GM23338 (cell line): ENCODE results near the gene PCSK5. TPM values are rescaled to one million over a fixed set of nuclear protein-coding genes. Genes with fewer than 3 reads are reported as not detected.

Source experiments
- ATAC-seq: fragments of 200-7000 bp; cut with Tn5 transposase; 3 replicates; pipeline ENCODE4 v1.9.1; 2020
- DNase-seq: peaks from one replicate; pipeline ENCODE4 v3.0.0-alpha.2; 2015; ENCODE audit warnings: low spot score
- H2AFZ ChIP-seq: fragments of 200-600 bp; sonication (generic); 2 replicates; pipeline ENCODE4 v1.8.0; 2016; ENCODE audit warnings: antibody characterized with exemption, mild to moderate bottlenecking, moderate library complexity
- H3F3A ChIP-seq: fragments of 200-600 bp; sonication (generic); replicated peaks from 2 replicates; pipeline ENCODE4 v1.8.0; 2017; ENCODE audit warnings: antibody characterized with exemption, mixed run types, low read depth
- H3K27ac ChIP-seq: fragments of 200-600 bp; sonication (generic); 2 replicates; pipeline ENCODE4 v1.6.1; 2016; ENCODE audit warnings: low read depth
- H3K27me3 ChIP-seq: fragments of 200-600 bp; sonication (generic); 2 replicates; pipeline ENCODE4 v1.8.0; 2016; ENCODE audit warnings: mild to moderate bottlenecking, mixed run types, moderate library complexity; ENCODE audit not compliant: insufficient read depth
- H3K36me3 ChIP-seq: fragments of 200-600 bp; sonication (generic); 2 replicates; pipeline ENCODE4 v1.8.0; 2016; ENCODE audit warnings: mild to moderate bottlenecking; ENCODE audit not compliant: insufficient read depth
- H3K4me1 ChIP-seq: fragments of 200-600 bp; sonication (generic); 2 replicates; pipeline ENCODE4 v1.8.0; 2016; ENCODE audit warnings: mild to moderate bottlenecking, moderate library complexity; ENCODE audit not compliant: insufficient read depth
- H3K4me2 ChIP-seq: fragments of 200-600 bp; sonication (generic); 2 replicates; pipeline ENCODE4 v1.7.1; 2017; ENCODE audit warnings: mixed run types
- H3K4me3 ChIP-seq: fragments of 200-600 bp; sonication (generic); 2 replicates; pipeline ENCODE4 v1.6.1; 2016; ENCODE audit warnings: mixed run types
- H3K79me2 ChIP-seq: fragments of 200-600 bp; sonication (generic); replicated peaks from 2 replicates; pipeline ENCODE4 v1.8.0; 2017; ENCODE audit warnings: mild to moderate bottlenecking; ENCODE audit not compliant: insufficient read depth
- H3K9me2 ChIP-seq: fragments of 200-600 bp; sonication (generic); 2 replicates; pipeline ENCODE4 v1.8.0; 2017; ENCODE audit not compliant: insufficient read depth
- H4K20me1 ChIP-seq: fragments of 200-600 bp; sonication (generic); replicated peaks from 2 replicates; pipeline ENCODE4 v1.8.0; 2017; ENCODE audit warnings: mild to moderate bottlenecking; ENCODE audit not compliant: insufficient read depth
- H3K27ac Mint-ChIP-seq: 2 replicates; pipeline ENCODE4 v1.8.0; 2020; ENCODE audit warnings: inconsistent platforms, mild to moderate bottlenecking, moderate library complexity, mixed read lengths
- H3K27me3 Mint-ChIP-seq: 3 replicates; pipeline ENCODE4 v1.8.0; 2022; ENCODE audit warnings: low read depth, mild to moderate bottlenecking, moderate library complexity, mixed read lengths, inconsistent platforms; ENCODE audit not compliant: insufficient read depth, poor library complexity
- H3K36me3 Mint-ChIP-seq: 3 replicates; pipeline ENCODE4 v1.8.0; 2021; ENCODE audit warnings: low read depth, mild to moderate bottlenecking, inconsistent platforms, moderate library complexity, mixed read lengths
- H3K4me1 Mint-ChIP-seq: 3 replicates; pipeline ENCODE4 v1.8.0; 2020; ENCODE audit warnings: mild to moderate bottlenecking, inconsistent platforms, mixed read lengths
- H3K4me3 Mint-ChIP-seq: 3 replicates; pipeline ENCODE4 v1.8.0; 2021; ENCODE audit warnings: moderate library complexity, mild to moderate bottlenecking, inconsistent platforms, mixed read lengths
- H3K9me3 Mint-ChIP-seq: 3 replicates; pipeline ENCODE4 v1.8.0; 2020; ENCODE audit warnings: moderate library complexity, mild to moderate bottlenecking, inconsistent platforms, mixed read lengths
- CREB1 ChIP-seq: fragments of 250-450 bp; sonication (Bioruptor Pico); IDR thresholded peaks from 2 replicates; pipeline ENCODE4 v1.5.0; 2020; ENCODE audit warnings: low read depth, mild to moderate bottlenecking, moderate library complexity
- ETS1 ChIP-seq: IDR thresholded peaks from 2 replicates; pipeline ENCODE4 v1.6.1; 2016; ENCODE audit warnings: antibody characterized with exemption
- EZH2 ChIP-seq: fragments of 200-600 bp; sonication (generic); IDR thresholded peaks from one replicate; pipeline ENCODE4 v1.8.0; 2017; ENCODE audit warnings: antibody characterized with exemption, mild to moderate bottlenecking, low read depth; ENCODE audit not compliant: unreplicated experiment
- EZH2phosphoT487 ChIP-seq: fragments of 200-600 bp; sonication (generic); IDR thresholded peaks from one replicate; pipeline ENCODE4 v1.8.1; 2018; ENCODE audit warnings: antibody characterized with exemption; ENCODE audit not compliant: unreplicated experiment
- JUNB ChIP-seq: IDR thresholded peaks from one replicate; pipeline ENCODE4 v1.6.1; 2016; ENCODE audit warnings: antibody characterized with exemption; ENCODE audit not compliant: unreplicated experiment
- NANOG ChIP-seq: IDR thresholded peaks from 2 replicates; pipeline ENCODE4 v1.6.1; 2016; ENCODE audit warnings: antibody characterized with exemption, borderline replicate concordance
- POLR2AphosphoS5 ChIP-seq: IDR thresholded peaks from 2 replicates; pipeline ENCODE4 v1.6.1; 2016; ENCODE audit warnings: antibody characterized with exemption, low read depth
- REST ChIP-seq: IDR thresholded peaks from one replicate; pipeline ENCODE4 v1.6.1; 2018; ENCODE audit warnings: antibody characterized with exemption; ENCODE audit not compliant: unreplicated experiment
- STAT1 ChIP-seq: IDR thresholded peaks from one replicate; pipeline ENCODE4 v1.6.1; 2016; ENCODE audit warnings: antibody characterized with exemption; ENCODE audit not compliant: unreplicated experiment
- ZNF114 ChIP-seq: fragments of 250-450 bp; sonication (Bioruptor Pico); IDR thresholded peaks from 2 replicates; pipeline ENCODE4 v1.5.0; 2020; ENCODE audit warnings: mild to moderate bottlenecking, moderate library complexity
- ZNF331 ChIP-seq: fragments of 250-450 bp; sonication (Bioruptor Pico); IDR thresholded peaks from 2 replicates; pipeline ENCODE4 v1.5.0; 2020; ENCODE audit warnings: low read depth, mild to moderate bottlenecking, moderate library complexity
- ZNF462 ChIP-seq: fragments of 250-450 bp; sonication (Bioruptor Pico); IDR thresholded peaks from 2 replicates; pipeline ENCODE4 v1.5.0; 2020; ENCODE audit warnings: mild to moderate bottlenecking, moderate library complexity
- polyA plus RNA-seq: library from polyadenylated mRNA; unstranded; fragments of >200 nt; fragmentation: Nextera tagmentation; extraction: Ambion mirVana; gene quantifications from 2 replicates; pipeline ENCODE4 v1.2.1, GENCODE V29; 2016
- total RNA-seq: library from RNA; depleted of rRNA; stranded (reverse); fragments of >200 nt; shearing (Covaris generic); gene quantifications from 2 replicates; pipeline ENCODE4 v1.2.3, GENCODE V29; 2014
- TF ChIP-seq, protein P1 (sequence below), 2 experiments: fragments of 200-600 bp in 1 of 2; sonication (generic) in 1 of 2; conservative IDR thresholded peaks; 2 replicates each; pipeline versions ENCODE4 v1.5.1 to v1.6.1; 2016 to 2017; ENCODE audit warnings: antibody characterized with exemption in 2 of 2, low read depth in 2 of 2, mild to moderate bottlenecking in 2 of 2, moderate library complexity in 1 of 2

The PCSK5 gene
- total and polyA plus RNA-seq, 2 experiments from 2014 or later: 12.3 to 34.8 TPM

DNA sequence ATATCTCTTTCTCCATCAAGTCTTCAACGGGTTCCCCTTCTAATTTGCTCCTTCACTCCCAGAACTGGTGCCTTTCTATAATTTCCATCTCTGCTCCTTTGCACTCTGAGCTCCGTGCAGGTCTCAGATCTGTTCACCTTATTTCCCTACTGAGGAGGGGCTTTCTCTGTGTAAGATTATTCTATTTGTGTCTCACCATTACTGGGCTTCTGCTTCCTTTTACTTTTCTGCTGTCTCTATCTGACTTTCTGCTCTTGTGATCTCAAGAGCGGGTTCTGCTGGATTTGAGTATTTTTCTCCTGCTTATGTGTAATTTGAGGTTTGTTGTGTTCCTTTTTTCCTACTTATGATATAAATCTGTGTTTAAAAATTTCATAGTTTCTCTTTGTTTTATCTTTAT, 117.5 kb downstream of the PCSK5 start:
- Histone ChIP-seq H3K27me3 (no peaks in the 10 kb centered on the region), H3K9me2 (no peaks in the 10 kb centered on the region), H3K79me2 (peaks cover 42% of the 10 kb centered on the region), H3F3A (no peaks in the 10 kb centered on the region), H3K4me2 (no peak overlapping the region), H2AFZ (no peak overlapping the region), H3K27ac (no peak overlapping the region), H3K4me3 (no peak overlapping the region), H3K36me3 (no peaks in the 10 kb centered on the region), H4K20me1 (no peaks in the 10 kb centered on the region), H3K4me1 (no peaks in the 10 kb centered on the region)
- TF ChIP-seq EZH2phosphoT487: no peak
- no peak for TF ChIP-seq NANOG
- no peak for TF ChIP-seq CREB1 (CRISPR knock-in tag)
- TF ChIP-seq, protein P1, sequence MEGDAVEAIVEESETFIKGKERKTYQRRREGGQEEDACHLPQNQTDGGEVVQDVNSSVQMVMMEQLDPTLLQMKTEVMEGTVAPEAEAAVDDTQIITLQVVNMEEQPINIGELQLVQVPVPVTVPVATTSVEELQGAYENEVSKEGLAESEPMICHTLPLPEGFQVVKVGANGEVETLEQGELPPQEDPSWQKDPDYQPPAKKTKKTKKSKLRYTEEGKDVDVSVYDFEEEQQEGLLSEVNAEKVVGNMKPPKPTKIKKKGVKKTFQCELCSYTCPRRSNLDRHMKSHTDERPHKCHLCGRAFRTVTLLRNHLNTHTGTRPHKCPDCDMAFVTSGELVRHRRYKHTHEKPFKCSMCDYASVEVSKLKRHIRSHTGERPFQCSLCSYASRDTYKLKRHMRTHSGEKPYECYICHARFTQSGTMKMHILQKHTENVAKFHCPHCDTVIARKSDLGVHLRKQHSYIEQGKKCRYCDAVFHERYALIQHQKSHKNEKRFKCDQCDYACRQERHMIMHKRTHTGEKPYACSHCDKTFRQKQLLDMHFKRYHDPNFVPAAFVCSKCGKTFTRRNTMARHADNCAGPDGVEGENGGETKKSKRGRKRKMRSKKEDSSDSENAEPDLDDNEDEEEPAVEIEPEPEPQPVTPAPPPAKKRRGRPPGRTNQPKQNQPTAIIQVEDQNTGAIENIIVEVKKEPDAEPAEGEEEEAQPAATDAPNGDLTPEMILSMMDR (conservative IDR thresholded peaks at IDR 0.05; ENCODE audit: low read depth in 2 of 2): no peak
- TF ChIP-seq ZNF462: no peak
- TF ChIP-seq REST: no peak
- no peak for TF ChIP-seq STAT1
- no peak for TF ChIP-seq ZNF331 (CRISPR knock-in tag)
- no peak for TF ChIP-seq JUNB
- TF ChIP-seq ETS1: no peak
- no peak for TF ChIP-seq ZNF114 (CRISPR knock-in tag)
- TF ChIP-seq EZH2: no peak
- no peak for TF ChIP-seq POLR2AphosphoS5
- Mint-ChIP-seq H3K27ac (no peak overlapping the region), H3K4me1 (no peaks in the 10 kb centered on the region; the same call in 2 of the 3 replicates), H3K4me3 (no peak overlapping the region), H3K36me3 (no peaks in the 10 kb centered on the region), H3K9me3 (no peaks in the 10 kb centered on the region), H3K27me3 (no peaks in the 10 kb centered on the region)
- DNase-seq: no peak
- ATAC-seq: no peak
